GM23338 (cell line): ENCODE measurements around the gene IGSF5. TPM values are rescaled to one million over a fixed set of nuclear protein-coding genes. Genes with fewer than 3 reads are reported as not detected.

ENCODE experiments used
- CREB1 ChIP-seq: fragments of 250-450 bp; sonication (Bioruptor Pico); IDR thresholded peaks from 2 replicates; pipeline ENCODE4 v1.5.0; 2020; ENCODE audit warnings: low read depth, mild to moderate bottlenecking, moderate library complexity
- EZH2 ChIP-seq: fragments of 200-600 bp; sonication (generic); IDR thresholded peaks from one replicate; pipeline ENCODE4 v1.8.0; 2017; ENCODE audit warnings: antibody characterized with exemption, mild to moderate bottlenecking, low read depth; ENCODE audit not compliant: unreplicated experiment
- EZH2phosphoT487 ChIP-seq: fragments of 200-600 bp; sonication (generic); IDR thresholded peaks from one replicate; pipeline ENCODE4 v1.8.1; 2018; ENCODE audit warnings: antibody characterized with exemption; ENCODE audit not compliant: unreplicated experiment
- JUNB ChIP-seq: IDR thresholded peaks from one replicate; pipeline ENCODE4 v1.6.1; 2016; ENCODE audit warnings: antibody characterized with exemption; ENCODE audit not compliant: unreplicated experiment
- NANOG ChIP-seq: IDR thresholded peaks from 2 replicates; pipeline ENCODE4 v1.6.1; 2016; ENCODE audit warnings: antibody characterized with exemption, borderline replicate concordance
- REST ChIP-seq: IDR thresholded peaks from one replicate; pipeline ENCODE4 v1.6.1; 2018; ENCODE audit warnings: antibody characterized with exemption; ENCODE audit not compliant: unreplicated experiment
- STAT1 ChIP-seq: IDR thresholded peaks from one replicate; pipeline ENCODE4 v1.6.1; 2016; ENCODE audit warnings: antibody characterized with exemption; ENCODE audit not compliant: unreplicated experiment
- ZNF114 ChIP-seq: fragments of 250-450 bp; sonication (Bioruptor Pico); IDR thresholded peaks from 2 replicates; pipeline ENCODE4 v1.5.0; 2020; ENCODE audit warnings: mild to moderate bottlenecking, moderate library complexity
- ZNF462 ChIP-seq: fragments of 250-450 bp; sonication (Bioruptor Pico); IDR thresholded peaks from 2 replicates; pipeline ENCODE4 v1.5.0; 2020; ENCODE audit warnings: mild to moderate bottlenecking, moderate library complexity
- polyA plus RNA-seq: library from polyadenylated mRNA; unstranded; fragments of >200 nt; fragmentation: Nextera tagmentation; extraction: Ambion mirVana; gene quantifications from 2 replicates; pipeline ENCODE4 v1.2.1, GENCODE V29; 2016
- total RNA-seq: library from RNA; depleted of rRNA; stranded (reverse); fragments of >200 nt; shearing (Covaris generic); gene quantifications from 2 replicates; pipeline ENCODE4 v1.2.3, GENCODE V29; 2014

IGSF5 gene
- total and polyA plus RNA-seq, 2 experiments from 2014 or later = 4.4 to 10.1 TPM

- TF ChIP-seq ZNF462 (no peak), EZH2phosphoT487 (no peak), JUNB (no peak), ZNF114 (CRISPR knock-in tag) (no peak), STAT1 (no peak), NANOG (no peak), CREB1 (no peak), EZH2 (no peak), REST (no peak)
These were observed 5.7 kb downstream of the IGSF5 start (continued) for GRCh38 chr21:39750670-39751069.
